Activated CD8-positive, alpha-beta memory T cell treated with anti-CD3 and anti-CD28 coated beads for 36 hours (primary cell): ENCODE data around the gene KMT2D. TPM values are rescaled to one million over a fixed set of nuclear protein-coding genes. Genes with fewer than 3 reads are reported as not detected.

Source experiments
- CTCF ChIA-PET: fragments of 350-600 bp; sonication (Branson Sonifier 250); formaldehyde crosslinking; loops from one replicate; lab custom pipeline; 2021; ENCODE audit warnings: antibody characterized with exemption; lab: Charles Lee
- POLR2A ChIA-PET: fragments of 350-600 bp; sonication (Branson Sonifier 250); formaldehyde crosslinking; loops from one replicate; lab custom pipeline; 2021; ENCODE audit warnings: antibody characterized with exemption; lab: Charles Lee
- total RNA-seq, 2 experiments: library from RNA; stranded (reverse); gene quantifications; one replicate each; pipeline ENCODE4 v1.2.3, GENCODE V29; 2021

KMT2D gene
- total RNA-seq, 2 experiments from 2014 or later = 67.6 to 69.5 TPM

DNA sequence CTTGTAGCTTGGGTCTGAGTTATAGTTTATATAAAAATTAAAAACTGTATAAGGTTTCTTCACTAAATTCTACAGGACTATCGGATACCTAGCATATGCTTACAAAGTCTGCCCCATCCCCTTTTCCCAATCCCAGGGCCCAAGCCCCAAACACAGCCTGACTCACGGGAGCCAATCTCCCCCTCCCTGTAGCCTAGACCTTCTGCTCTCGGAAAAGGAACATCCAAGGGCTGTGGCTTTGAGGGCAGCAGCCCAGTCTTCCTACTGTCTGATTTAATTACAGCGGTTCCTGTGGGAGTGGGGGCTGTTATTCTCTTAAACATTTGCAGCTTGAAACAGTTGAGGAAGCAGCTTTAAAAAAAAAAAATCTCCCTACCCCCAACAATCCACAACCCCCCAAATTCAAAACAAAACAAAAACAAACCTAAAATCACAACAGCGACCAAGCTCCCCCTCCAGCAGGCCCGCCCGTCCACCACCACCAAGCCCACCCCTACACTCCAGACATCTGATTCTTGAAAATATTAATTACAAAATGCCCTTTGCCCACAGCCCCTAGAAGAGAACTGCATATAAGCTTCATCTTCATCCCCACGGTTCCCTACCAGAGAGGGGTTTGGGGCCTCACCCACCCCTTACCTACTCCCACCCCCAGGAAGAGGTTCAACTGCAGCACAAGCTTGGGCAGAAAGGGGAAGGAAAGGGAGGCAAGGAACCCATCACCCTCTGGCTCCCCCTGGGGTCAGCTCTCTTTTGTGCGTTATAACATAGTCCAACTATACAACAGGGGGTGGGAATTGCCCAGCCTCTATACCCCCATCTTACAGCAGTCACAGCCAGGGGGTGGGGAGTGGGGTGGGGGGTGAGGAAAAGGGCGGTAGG lies 40.9 kb downstream of the KMT2D start:
- ChIA-PET CTCF (interaction anchor here (0.8 to 1.9 kb wide), 14 partner anchors 12 to 166 kb away, joined by 3 to 10 read pairs (median 4); partner anchors contain the start of gene KMT2D), POLR2A (interaction anchor here (0.5 to 1.3 kb wide), 6 partner anchors 18 to 1133 kb away, joined by 3 to 5 read pairs (median 4); no protein-coding TSS in a partner anchor)

DNA sequence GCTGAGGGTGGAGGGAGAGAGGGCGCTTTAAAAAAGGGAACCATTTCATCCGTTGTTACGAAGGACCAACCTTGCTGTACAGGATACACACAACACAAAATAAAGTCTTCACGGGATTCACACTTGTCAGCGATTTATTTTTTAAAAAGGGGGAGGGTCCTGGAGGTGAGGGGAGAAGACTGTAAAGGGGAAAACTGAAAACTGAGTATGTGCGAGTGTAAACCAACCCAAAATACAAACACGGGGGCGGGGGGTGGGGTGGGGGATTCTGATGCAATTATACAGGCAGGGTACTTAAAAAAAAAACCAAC lies 41.5 kb downstream of the KMT2D start:
- CTCF ChIA-PET = interaction anchor here (1.3 to 1.9 kb wide), 6 partner anchors 12 to 111 kb away, joined by 3 to 10 read pairs (median 5); partner anchors contain the start of gene KMT2D
- POLR2A ChIA-PET = interaction anchor here (0.6 to 1.3 kb wide), 3 partner anchors 22 to 245 kb away, joined by 4 to 5 read pairs (median 5); no protein-coding TSS in a partner anchor

DNA sequence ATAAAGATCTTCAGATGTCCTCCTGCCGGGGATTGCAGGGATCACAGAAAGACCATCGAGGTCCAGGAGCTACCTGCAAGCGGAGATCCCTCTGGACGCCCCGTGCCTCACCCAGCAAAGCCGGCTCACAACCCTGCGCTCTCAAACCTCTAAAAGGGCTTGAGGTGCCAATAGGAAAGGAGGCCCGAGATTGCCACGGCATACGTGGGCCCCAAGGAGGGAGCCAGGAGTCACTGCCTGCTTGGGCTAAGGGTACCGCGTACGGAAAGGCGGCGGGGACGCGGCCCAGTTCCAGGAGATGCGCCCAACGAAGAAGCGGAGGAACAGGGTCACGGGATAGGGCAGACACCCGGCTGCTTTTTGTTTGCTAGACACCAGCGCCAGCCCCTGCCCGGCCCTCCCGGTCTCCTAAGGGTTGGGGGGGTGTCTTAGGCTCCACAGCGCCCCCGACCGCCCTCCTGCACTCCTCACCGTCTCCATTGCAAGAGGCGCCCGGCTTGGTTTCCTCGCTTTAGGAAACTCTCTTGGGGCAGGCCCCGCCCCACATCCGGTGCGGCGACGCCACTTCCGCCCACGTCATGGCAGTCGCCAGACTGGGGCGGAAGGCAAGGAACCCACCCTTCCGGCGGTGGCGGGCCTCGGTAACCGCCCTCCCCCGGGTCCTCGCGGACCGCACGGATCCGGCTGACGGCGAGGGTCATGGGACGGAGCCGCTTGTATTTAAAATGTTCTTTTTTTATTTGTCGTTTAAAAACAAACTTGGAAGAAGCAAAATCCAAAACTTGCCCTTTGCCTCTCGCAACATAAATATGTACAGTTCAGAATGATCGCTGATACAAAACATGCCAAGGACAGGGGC lies 42.1 kb downstream of the KMT2D start, which contains the start of gene PRKAG1:
PRKAG1 (minus strand) TSS at position 516 of the 859 bp plus-strand sequence; CDS start at position 480, 36 bp downstream.
- ChIA-PET CTCF (interaction anchor here (0.6 to 2.2 kb wide), 12 partner anchors 15 to 379 kb away, joined by 3 to 7 read pairs (median 4); partner anchors contain the start of genes DDN, KMT2D and WNT1), POLR2A (interaction anchor here (0.6 to 1.0 kb wide), 2 partner anchors 37 to 217 kb away, joined by 3 to 7 read pairs; no protein-coding TSS in a partner anchor)

DNA sequence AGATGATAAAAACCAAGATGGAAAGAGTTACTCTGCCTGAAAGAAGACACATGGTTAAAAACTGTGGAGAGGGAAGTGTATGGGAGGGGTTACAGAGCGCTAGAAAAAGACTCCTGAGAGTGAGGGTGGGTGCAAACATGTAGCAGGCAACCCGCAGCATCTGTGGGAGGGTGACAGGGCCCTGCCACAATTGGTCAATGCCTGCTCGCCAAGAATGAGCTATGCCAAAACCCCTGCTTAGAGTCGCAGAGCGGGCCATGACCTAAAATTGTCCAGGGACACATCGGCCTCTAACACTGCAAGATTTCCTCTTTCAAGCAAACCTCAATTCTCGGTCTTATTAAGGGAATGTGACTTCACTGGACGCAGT lies 42.7 kb downstream of the KMT2D start:
- POLR2A ChIA-PET = interaction anchor here (0.6 to 1.0 kb wide), 2 partner anchors 38 to 217 kb away, joined by 3 to 7 read pairs; no protein-coding TSS in a partner anchor
- CTCF ChIA-PET = interaction anchor here (0.6 to 2.2 kb wide), 9 partner anchors 15 to 380 kb away, joined by 3 to 7 read pairs (median 4); partner anchors contain the start of genes DDN and WNT1

GRCh38 chr12:49015196-49015595 lies 45.4 kb downstream of the KMT2D start:
- CTCF ChIA-PET = interaction anchor here (1.7 kb wide), 1 partner anchor 74 kb away, joined by 7 read pairs; no protein-coding TSS in a partner anchor
- POLR2A ChIA-PET = interaction anchor here (0.9 kb wide), 1 partner anchor 14 kb away, joined by 3 read pairs; no protein-coding TSS in a partner anchor

DNA sequence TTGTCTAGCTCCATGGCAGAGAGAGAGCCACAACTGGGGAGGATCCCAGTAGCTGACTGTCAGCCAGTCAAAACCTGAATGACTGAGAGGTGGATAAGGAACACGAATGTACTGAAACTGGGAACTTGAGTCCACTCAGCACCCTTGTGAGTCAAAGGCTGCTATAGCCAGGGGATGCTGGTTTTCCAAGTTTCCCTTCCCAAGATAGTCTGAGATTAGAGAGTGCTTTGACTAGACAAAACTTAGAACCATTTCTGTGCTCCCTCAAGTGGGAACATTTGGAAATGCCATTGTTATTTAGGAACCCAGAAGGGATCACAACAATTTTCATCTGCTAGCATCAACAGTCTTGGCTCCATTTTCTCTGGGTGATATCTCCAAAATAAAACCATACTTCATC lies 46.0 kb downstream of the KMT2D start:
- CTCF ChIA-PET = interaction anchor here (1.7 to 2.6 kb wide), 2 partner anchors 17 to 74 kb away, joined by 6 to 7 read pairs; no protein-coding TSS in a partner anchor
- POLR2A ChIA-PET = no interaction called here

DNA sequence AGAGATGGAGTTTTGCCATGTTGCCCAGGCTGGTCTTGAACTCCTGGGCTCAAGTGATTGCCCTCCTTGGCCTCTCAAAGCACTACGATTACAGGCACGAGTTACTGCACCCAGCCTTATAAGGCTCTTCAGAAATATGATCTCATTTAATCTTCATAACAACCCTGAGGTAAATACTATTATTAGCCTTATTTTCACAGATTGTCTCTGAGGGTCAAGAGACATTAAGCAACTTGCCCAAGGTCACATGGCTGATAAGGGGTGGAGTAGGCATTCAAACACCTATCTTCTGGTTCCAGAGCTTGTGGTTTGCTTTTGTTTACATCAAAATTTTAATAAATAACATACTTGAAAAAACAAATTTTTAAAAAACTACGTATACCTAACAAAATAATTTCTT lies 47.2 kb downstream of the KMT2D start:
- ChIA-PET POLR2A (no interaction called here), CTCF (interaction anchor here (0.6 to 2.6 kb wide), 2 partner anchors 16 to 234 kb away, joined by 3 to 6 read pairs; no protein-coding TSS in a partner anchor)

GRCh38 chr12:49012739-49013138 lies 47.9 kb downstream of the KMT2D start:
- ChIA-PET POLR2A (no interaction called here), CTCF (interaction anchor here (2.6 kb wide), 1 partner anchor 16 kb away, joined by 6 read pairs; no protein-coding TSS in a partner anchor)

Other genes starting within 250 kb of the KMT2D start
- gene CACNB3, start 242.3 kb downstream of the KMT2D start, total RNA-seq = 1 to 10 TPM; 6.1 to 8.3 TPM
- 100 to 1,000 TPM; 131 to 132 TPM for gene DDX23, start 208.6 kb downstream of the KMT2D start, total RNA-seq
- gene RND1, start 194.9 kb downstream of the KMT2D start, total RNA-seq = 1 to 10 TPM; 2.3 to 2.9 TPM
- gene FKBP11, start 135.3 kb downstream of the KMT2D start, total RNA-seq = 100 to 1,000 TPM; 131 TPM
- gene ARF3, start 103.3 kb downstream of the KMT2D start, total RNA-seq = 10 to 100 TPM; 93.7 to 97.1 TPM
- gene WNT10B, start 89.1 kb downstream of the KMT2D start, total RNA-seq = under 1 TPM; 0.34 to 0.40 TPM
- gene WNT1, start 82.5 kb downstream of the KMT2D start, total RNA-seq = not detected
- 1 to 10 TPM; 1.2 TPM for gene DDN, start 61.4 kb downstream of the KMT2D start, total RNA-seq
- 10 to 100 TPM; 69.4 to 70.0 TPM for gene PRKAG1, start 42.0 kb downstream of the KMT2D start, total RNA-seq
- 10 to 100 TPM; 10.8 to 12.9 TPM for gene RHEBL1, start 9.2 kb upstream of the KMT2D start, total RNA-seq
- not detected for gene DHH, start 34.0 kb upstream of the KMT2D start, total RNA-seq
- gene LMBR1L, start 50.1 kb upstream of the KMT2D start, total RNA-seq = 10 to 100 TPM; 32.5 to 34.9 TPM
- gene TUBA1B, start 70.6 kb upstream of the KMT2D start, total RNA-seq = 1,000 to 10,000 TPM; 2,411 to 2,430 TPM
- 10 to 100 TPM; 58.9 to 61.1 TPM for gene TUBA1A, start 128.3 kb upstream of the KMT2D start, total RNA-seq
- gene TUBA1C, start 204.3 kb upstream of the KMT2D start, total RNA-seq = 100 to 1,000 TPM; 340 to 347 TPM
- gene PRPH, start 234.4 kb upstream of the KMT2D start, total RNA-seq = not detected